ENCODE results near the gene ATP6V0B.

GRCh38 chr1:43982808-43983207 lies 8.0 kb downstream of the ATP6V0B start:
- no peak for TF ChIP-seq CTCF (conservative IDR thresholded peaks at IDR 0.05; ENCODE audit: low read depth in 2 of 2)
- no peak for TF ChIP-seq EZH2phosphoT487 (IDR thresholded peaks at IDR 0.05; ENCODE audit: unreplicated experiment)
